Inferior parietal cortex (tissue), 1 donor: ENCODE data around the gene SULT6B1.
"Not testable (repeated sequence)": the region's sequence is repeated elsewhere in the genome, so short reads cannot be mapped to it uniquely, and the experiment has no call there.

Experiments used
- DNase-seq: peaks from one replicate; pipeline ENCODE4 v3.0.0-alpha.2; 2016; ENCODE audit errors: extremely low spot score

The SULT6B1 gene

GRCh38 chr2:37188570-37188969 is at the start of gene SULT6B1:
Gene SULT6B1, minus strand, starts transcription at chr2:37188670. Its CDS starts 30 bp downstream, at chr2:37188640.
- no peak for DNase-seq

- DNase-seq = no peak
Measured at GRCh38 chr2:37232131-37232933, 43.9 kb upstream of the SULT6B1 start.

GRCh38 chr2:37231241-37232130 is 43.0 kb upstream of the SULT6B1 start, which contains the start of the genes CEBPZ and NDUFAF7:
Gene CEBPZ, minus strand, starts transcription at chr2:37231596. Its CDS starts 29 bp downstream, at chr2:37231567.
Gene NDUFAF7, plus strand, starts transcription at chr2:37231658. Its CDS starts 48 bp downstream, at chr2:37231706.
- DNase-seq = peak; percentile 97

- no peak for DNase-seq
Measured at GRCh38 chr2:37230581-37230980, 42.1 kb upstream of the SULT6B1 start.

GRCh38 chr2:37228788-37229187 is 40.3 kb upstream of the SULT6B1 start:
- DNase-seq = no peak

- DNase-seq = no peak
Measured at GRCh38 chr2:37226863-37227262, 38.4 kb upstream of the SULT6B1 start.

- not testable (repeated sequence) for DNase-seq
Measured at GRCh38 chr2:37225129-37225528, 36.7 kb upstream of the SULT6B1 start.

- no peak for DNase-seq
Measured at GRCh38 chr2:37224063-37224462, 35.6 kb upstream of the SULT6B1 start.

- no peak for DNase-seq
Measured at GRCh38 chr2:37223131-37223530, 34.7 kb upstream of the SULT6B1 start.

- DNase-seq = no peak
Measured at GRCh38 chr2:37219046-37219445, 30.6 kb upstream of the SULT6B1 start.

- no peak for DNase-seq
Measured at GRCh38 chr2:37215250-37215649, 26.8 kb upstream of the SULT6B1 start.

GRCh38 chr2:37211939-37212338 is 23.5 kb upstream of the SULT6B1 start:
- DNase-seq = no peak

- DNase-seq = no peak
Measured at GRCh38 chr2:37211212-37211611, 22.7 kb upstream of the SULT6B1 start.

- DNase-seq = not testable (repeated sequence)
Measured at GRCh38 chr2:37206760-37207159, 18.3 kb upstream of the SULT6B1 start.

GRCh38 chr2:37205689-37206341 is 17.3 kb upstream of the SULT6B1 start:
- no peak for DNase-seq

- not testable (repeated sequence) for DNase-seq
Measured at GRCh38 chr2:37205071-37205661, 16.7 kb upstream of the SULT6B1 start.

GRCh38 chr2:37203708-37204107 is 15.2 kb upstream of the SULT6B1 start:
- no peak for DNase-seq

- DNase-seq = no peak
Measured at GRCh38 chr2:37201766-37202165, 13.3 kb upstream of the SULT6B1 start.

GRCh38 chr2:37201208-37201607 is 12.7 kb upstream of the SULT6B1 start:
- DNase-seq = no peak

GRCh38 chr2:37198681-37199065 is 10.2 kb upstream of the SULT6B1 start:
- DNase-seq = no peak
